Measurements from ENCODE around the gene AP4S1. TPM values are rescaled to one million over a fixed set of nuclear protein-coding genes. Genes with fewer than 3 reads are reported as not detected.
A peak's percentile ranks its signal among the peaks of the same experiment; 100 is the strongest.

The AP4S1 gene
- total RNA-seq, 1 donor from 2014 or later: 6.3 TPM

DNA sequence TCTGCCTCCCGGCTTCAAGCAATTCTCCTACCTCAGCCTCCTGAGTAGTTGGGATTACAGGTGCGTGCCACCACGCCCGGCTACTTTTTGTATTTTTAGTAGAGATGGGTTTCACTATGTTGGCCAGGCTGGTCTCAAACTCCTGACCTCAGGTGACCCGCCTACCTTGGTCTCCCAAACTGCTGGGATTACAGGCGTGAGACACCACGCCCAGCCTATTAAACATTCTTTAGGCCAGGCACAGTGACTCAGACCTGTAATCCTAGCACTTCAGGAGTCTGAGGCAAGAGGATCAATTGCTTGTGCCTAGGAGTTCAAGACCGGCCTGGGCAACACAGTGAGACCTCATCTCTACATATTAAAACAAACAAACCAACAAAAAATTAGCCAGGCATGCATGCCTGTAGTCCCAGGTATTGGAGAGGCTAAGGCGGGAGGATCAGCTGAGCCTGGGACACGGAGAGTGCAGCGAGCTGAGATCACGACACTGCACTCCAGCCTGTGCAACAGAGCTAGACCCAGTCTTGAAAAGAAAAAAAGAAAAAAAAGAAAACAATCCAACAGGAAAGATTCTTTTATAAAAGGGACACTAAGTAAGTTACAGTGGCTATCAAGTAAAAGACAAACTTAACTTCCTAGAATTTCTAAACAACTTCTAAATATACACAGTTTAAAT lies 111.9 kb downstream of the AP4S1 start:
- Mint-ChIP-seq H3K36me3 (ENCODE audit: unreplicated experiment) (peaks cover 45% of the 10 kb centered on the region), H3K27ac (ENCODE audit: unreplicated experiment) (no peak overlapping the region), H3K4me1 (ENCODE audit: unreplicated experiment) (no peaks in the 10 kb centered on the region), H3K27me3 (ENCODE audit: unreplicated experiment) (no peaks in the 10 kb centered on the region), H3K9me3 (ENCODE audit: unreplicated experiment) (no peaks in the 10 kb centered on the region), H3K4me3 (ENCODE audit: unreplicated experiment) (no peak overlapping the region)
- DNase-seq (ENCODE audit: extremely low spot score, unreplicated experiment): no peak
- TF ChIP-seq, protein P1, sequence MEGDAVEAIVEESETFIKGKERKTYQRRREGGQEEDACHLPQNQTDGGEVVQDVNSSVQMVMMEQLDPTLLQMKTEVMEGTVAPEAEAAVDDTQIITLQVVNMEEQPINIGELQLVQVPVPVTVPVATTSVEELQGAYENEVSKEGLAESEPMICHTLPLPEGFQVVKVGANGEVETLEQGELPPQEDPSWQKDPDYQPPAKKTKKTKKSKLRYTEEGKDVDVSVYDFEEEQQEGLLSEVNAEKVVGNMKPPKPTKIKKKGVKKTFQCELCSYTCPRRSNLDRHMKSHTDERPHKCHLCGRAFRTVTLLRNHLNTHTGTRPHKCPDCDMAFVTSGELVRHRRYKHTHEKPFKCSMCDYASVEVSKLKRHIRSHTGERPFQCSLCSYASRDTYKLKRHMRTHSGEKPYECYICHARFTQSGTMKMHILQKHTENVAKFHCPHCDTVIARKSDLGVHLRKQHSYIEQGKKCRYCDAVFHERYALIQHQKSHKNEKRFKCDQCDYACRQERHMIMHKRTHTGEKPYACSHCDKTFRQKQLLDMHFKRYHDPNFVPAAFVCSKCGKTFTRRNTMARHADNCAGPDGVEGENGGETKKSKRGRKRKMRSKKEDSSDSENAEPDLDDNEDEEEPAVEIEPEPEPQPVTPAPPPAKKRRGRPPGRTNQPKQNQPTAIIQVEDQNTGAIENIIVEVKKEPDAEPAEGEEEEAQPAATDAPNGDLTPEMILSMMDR (IDR thresholded peaks at IDR 0.05): no peak

DNA sequence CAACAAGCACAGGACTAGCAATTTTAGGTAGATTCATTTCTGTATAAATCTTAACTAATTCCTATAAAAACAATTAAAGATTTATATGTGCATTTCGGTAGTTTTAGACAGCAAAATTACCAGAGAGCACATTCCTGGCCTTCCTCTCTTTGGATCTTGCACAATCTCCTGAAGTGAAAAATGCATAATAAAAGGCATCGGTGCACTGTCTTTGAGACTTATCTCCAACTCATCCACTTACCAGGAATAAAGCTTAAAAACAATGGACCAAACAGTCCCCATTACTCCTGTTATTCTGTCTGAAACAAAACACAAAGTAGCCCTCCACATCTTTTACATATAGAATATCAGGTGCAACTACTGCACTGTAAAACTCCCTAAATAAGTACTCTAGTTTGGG lies 112.9 kb downstream of the AP4S1 start:
- peaks cover 43% of the 10 kb centered on the region for H3K36me3 Mint-ChIP-seq (ENCODE audit: unreplicated experiment)
- H3K9me3 Mint-ChIP-seq (ENCODE audit: unreplicated experiment): no peaks in the 10 kb centered on the region
- no peak overlapping the region for H3K4me3 Mint-ChIP-seq (ENCODE audit: unreplicated experiment)
- DNase-seq (ENCODE audit: extremely low spot score, unreplicated experiment): no peak
- H3K4me1 Mint-ChIP-seq (ENCODE audit: unreplicated experiment): no peaks in the 10 kb centered on the region
- H3K27ac Mint-ChIP-seq (ENCODE audit: unreplicated experiment): no peak overlapping the region
- H3K27me3 Mint-ChIP-seq (ENCODE audit: unreplicated experiment): no peaks in the 10 kb centered on the region
- TF ChIP-seq, protein P1 (IDR thresholded peaks at IDR 0.05): no peak

DNA sequence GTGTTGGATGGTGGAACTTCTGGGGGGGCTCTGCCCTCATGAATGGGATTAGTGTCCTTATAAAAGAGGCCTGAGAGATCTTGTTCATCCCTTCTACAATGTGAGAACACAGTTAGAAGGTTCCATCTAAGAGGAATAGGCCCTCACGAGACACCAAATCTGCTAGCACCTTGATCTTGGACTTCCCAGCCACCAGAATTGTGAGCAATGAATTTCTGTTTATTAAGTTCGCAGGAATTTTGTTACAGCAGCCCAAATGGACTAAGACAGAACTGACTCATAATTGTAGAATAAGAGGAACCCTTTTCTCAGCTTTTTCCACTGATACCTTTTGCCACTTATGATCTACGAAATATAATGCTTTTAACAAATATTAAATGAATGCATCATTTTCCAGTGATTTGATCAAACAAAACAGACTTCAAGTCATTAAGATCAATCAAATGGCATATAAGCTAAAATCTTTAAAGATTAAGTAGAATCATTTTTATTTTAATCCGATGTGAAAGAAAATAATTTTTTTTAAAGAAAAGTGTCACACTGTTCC lies 113.9 kb downstream of the AP4S1 start:
- Mint-ChIP-seq H3K9me3 (ENCODE audit: unreplicated experiment) (no peaks in the 10 kb centered on the region), H3K27ac (ENCODE audit: unreplicated experiment) (no peak overlapping the region), H3K36me3 (ENCODE audit: unreplicated experiment) (peaks cover 44% of the 10 kb centered on the region), H3K27me3 (ENCODE audit: unreplicated experiment) (no peaks in the 10 kb centered on the region), H3K4me1 (ENCODE audit: unreplicated experiment) (no peaks in the 10 kb centered on the region), H3K4me3 (ENCODE audit: unreplicated experiment) (no peak overlapping the region)
- TF ChIP-seq, protein P1 (IDR thresholded peaks at IDR 0.05): no peak
- DNase-seq (ENCODE audit: extremely low spot score, unreplicated experiment): no peak

DNA sequence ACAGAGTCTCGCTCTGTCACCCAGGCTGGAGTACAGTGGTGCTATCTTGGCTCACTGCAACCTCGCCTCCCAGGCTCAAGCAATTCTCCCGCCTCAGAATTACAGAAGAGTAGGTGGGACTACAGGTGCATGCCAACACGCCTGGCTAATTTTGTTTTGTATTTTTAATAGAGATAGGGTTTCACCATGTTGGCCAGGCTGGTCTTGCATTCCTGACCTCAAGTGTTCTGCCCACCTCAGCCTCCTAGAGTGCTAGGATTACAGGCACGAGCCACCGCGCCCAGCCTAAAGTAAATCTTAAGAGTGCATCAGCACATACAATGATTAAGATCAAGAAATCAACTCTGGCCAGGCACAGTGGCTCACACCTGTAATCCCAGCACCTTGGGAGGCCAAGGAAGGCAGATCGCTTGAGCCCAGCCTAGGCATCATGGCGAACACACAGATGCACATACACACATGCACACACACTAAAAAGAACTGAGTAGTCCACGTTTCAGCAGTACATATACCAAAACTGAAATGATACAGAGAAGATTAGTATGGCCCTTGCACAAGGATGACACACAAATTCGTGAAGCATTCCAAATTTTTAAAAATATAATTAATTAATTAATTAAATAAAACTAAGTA lies 117.1 kb downstream of the AP4S1 start:
- H3K9me3 Mint-ChIP-seq (ENCODE audit: unreplicated experiment): no peaks in the 10 kb centered on the region
- no peak overlapping the region for H3K27ac Mint-ChIP-seq (ENCODE audit: unreplicated experiment)
- H3K36me3 Mint-ChIP-seq (ENCODE audit: unreplicated experiment): peaks cover 37% of the 10 kb centered on the region
- no peak for DNase-seq (ENCODE audit: extremely low spot score, unreplicated experiment)
- H3K4me3 Mint-ChIP-seq (ENCODE audit: unreplicated experiment): no peak overlapping the region
- no peaks in the 10 kb centered on the region for H3K27me3 Mint-ChIP-seq (ENCODE audit: unreplicated experiment)
- TF ChIP-seq, protein P1 (IDR thresholded peaks at IDR 0.05): no peak
- H3K4me1 Mint-ChIP-seq (ENCODE audit: unreplicated experiment): no peaks in the 10 kb centered on the region

Small RNAs within 50 kb of the gene (microRNA-seq; reads per million reads assigned to microRNA genes)
- gene MIR624 (ENCODE audit: unreplicated experiment): 33.4 reads per million, percentile 39 among the genes with 10 or more reads in this experiment

Other genes starting within 250 kb of the AP4S1 start
- 4.8 and 6.0 TPM in 2 replicates for gene COCH, start 151.1 kb upstream of the AP4S1 start, total RNA-seq
- 38.7 and 40.4 TPM in 2 replicates for gene STRN3, start 730 bp downstream of the AP4S1 start, total RNA-seq
- 160 and 175 TPM in 2 replicates for gene HECTD1, start 182.1 kb downstream of the AP4S1 start, total RNA-seq